Fibroblast of lung (primary cell): ENCODE measurements around the gene LMF1. TPM values are rescaled to one million over a fixed set of nuclear protein-coding genes. Genes with fewer than 3 reads are reported as not detected.
"Not testable (repeated sequence)": the region's sequence is repeated elsewhere in the genome, so short reads cannot be mapped to it uniquely, and the experiment has no call there.

Source experiments
- DNase-seq, 2 donors: peaks; one replicate each; pipeline versions ENCODE4 v3.0.0 to v3.0.0-alpha.2; 2010; ENCODE audit warnings: low read depth in 2 of 2
- H2AFZ ChIP-seq: 2 replicates; pipeline ENCODE4 v1.5.1; 2012; ENCODE audit warnings: low read length, control low read depth, inconsistent platforms
- H3K27ac ChIP-seq: 2 replicates; pipeline ENCODE4 v1.5.1; 2011; ENCODE audit warnings: low read length, control low read depth; ENCODE audit not compliant: insufficient read depth
- H3K27me3 ChIP-seq: 2 replicates; pipeline ENCODE4 v1.5.1; 2011; ENCODE audit warnings: mild to moderate bottlenecking, low read length; ENCODE audit not compliant: control insufficient read depth, insufficient read depth
- H3K36me3 ChIP-seq: 2 replicates; pipeline ENCODE4 v1.5.1; 2011; ENCODE audit warnings: low read length; ENCODE audit not compliant: control insufficient read depth, insufficient read depth
- H3K4me1 ChIP-seq: 2 replicates; pipeline ENCODE4 v1.5.1; 2011; ENCODE audit warnings: low read length; ENCODE audit not compliant: control insufficient read depth, insufficient read depth; ENCODE audit errors: extremely low read depth
- H3K4me2 ChIP-seq: 2 replicates; pipeline ENCODE4 v1.5.1; 2011; ENCODE audit warnings: low read length, control low read depth; ENCODE audit not compliant: insufficient read depth; ENCODE audit errors: extremely low read depth
- H3K4me3 ChIP-seq, 4 experiments: fragments of 200-600 bp in 1 of 4; sonication (generic) in 1 of 4; replicated peaks in 1 of 4; 2 replicates each; pipeline ENCODE4 v1.5.1; 2011 to 2016; ENCODE audit warnings: low read length in 4 of 4, low read depth in 3 of 4, mild to moderate bottlenecking in 3 of 4, control low read depth in 2 of 4, inconsistent platforms in 1 of 4, mixed read lengths in 1 of 4; ENCODE audit not compliant: insufficient read depth in 1 of 4; ENCODE audit errors: control extremely low read depth in 1 of 4
- H3K79me2 ChIP-seq: 2 replicates; pipeline ENCODE4 v1.5.1; 2012; ENCODE audit warnings: mild to moderate bottlenecking, low read length, inconsistent platforms; ENCODE audit not compliant: control insufficient read depth, insufficient read depth
- H3K9ac ChIP-seq: 2 replicates; pipeline ENCODE4 v1.5.1; 2011; ENCODE audit warnings: mild to moderate bottlenecking, low read length, control low read depth; ENCODE audit not compliant: insufficient read depth
- H3K9me3 ChIP-seq: 2 replicates; pipeline ENCODE4 v1.5.1; 2012; ENCODE audit warnings: low read depth, low read length; ENCODE audit not compliant: control insufficient read depth, insufficient read depth
- H4K20me1 ChIP-seq: 2 replicates; pipeline ENCODE4 v1.5.1; 2011; ENCODE audit warnings: low read length; ENCODE audit not compliant: control insufficient read depth, insufficient read depth; ENCODE audit errors: extremely low read depth
- CTCF ChIP-seq, 2 donors: IDR thresholded peaks in 1 of 2; conservative IDR thresholded peaks in 1 of 2; 1 replicate in 1 of 2; 2 replicates in 1 of 2; pipeline ENCODE4 v1.5.1; 2011 to 2012; ENCODE audit warnings: low read length in 2 of 2, control low read depth in 1 of 2, inconsistent platforms in 1 of 2, low read depth in 1 of 2, mild to moderate bottlenecking in 1 of 2
- EZH2 ChIP-seq: IDR thresholded peaks from 2 replicates; pipeline ENCODE4 v1.5.1; 2012; ENCODE audit warnings: low read length, control low read depth, mild to moderate bottlenecking; ENCODE audit errors: missing control alignments
- polyA plus RNA-seq, 2 donors: library from polyadenylated mRNA; depleted of rRNA in 1 of 2; stranded (reverse) in 1 of 2; unstranded in 1 of 2; fragments of >200 nt; gene quantifications; 2 replicates each; pipeline ENCODE4 v1.2.1, GENCODE V29; 2011 to 2012; ENCODE audit warnings: missing spikeins in 1 of 2
- total RNA-seq: library from RNA; depleted of rRNA; stranded (reverse); fragments of >200 nt; gene quantifications from 2 replicates; pipeline ENCODE4 v1.2.1, GENCODE V29; 2014

The LMF1 gene
- total and polyA plus RNA-seq, 2 donors (not counting 1 experiment from before 2014, with no cell fraction given), result 12.3 to 12.6 TPM

- Histone ChIP-seq H3K4me2 (no peak overlapping the region), H3K36me3 (no peaks in the 10 kb centered on the region), H3K79me2 (no peaks in the 10 kb centered on the region), H3K4me1 (no peaks in the 10 kb centered on the region), H3K27ac (no peak overlapping the region), H2AFZ (no peak overlapping the region), H3K27me3 (no peaks in the 10 kb centered on the region), H4K20me1 (no peaks in the 10 kb centered on the region), H3K4me3 (no peak overlapping the region), H3K9me3 (no peaks in the 10 kb centered on the region), H3K9ac (no peak overlapping the region)
- TF ChIP-seq CTCF (conservative IDR thresholded peaks at IDR 0.05 in 1 of 2, IDR thresholded peaks at IDR 0.05 in 1 of 2; ENCODE audit: low read depth in 1 of 2, low read length in 2 of 2) (no peak), EZH2 (no peak)
- no peak for DNase-seq
These were observed 109.9 kb downstream of the LMF1 start for GRCh38 chr16:860891-861290.

- H3K4me2 ChIP-seq, H4K20me1 ChIP-seq, H3K9ac ChIP-seq, DNase-seq, H3K27me3 ChIP-seq, H2AFZ ChIP-seq, H3K36me3 ChIP-seq, H3K79me2 ChIP-seq, H3K27ac ChIP-seq, H3K4me1 ChIP-seq, H3K4me3 ChIP-seq, H3K9me3 ChIP-seq: not testable (repeated sequence)
These were observed 111.8 kb downstream of the LMF1 start for GRCh38 chr16:858971-859370.

DNA sequence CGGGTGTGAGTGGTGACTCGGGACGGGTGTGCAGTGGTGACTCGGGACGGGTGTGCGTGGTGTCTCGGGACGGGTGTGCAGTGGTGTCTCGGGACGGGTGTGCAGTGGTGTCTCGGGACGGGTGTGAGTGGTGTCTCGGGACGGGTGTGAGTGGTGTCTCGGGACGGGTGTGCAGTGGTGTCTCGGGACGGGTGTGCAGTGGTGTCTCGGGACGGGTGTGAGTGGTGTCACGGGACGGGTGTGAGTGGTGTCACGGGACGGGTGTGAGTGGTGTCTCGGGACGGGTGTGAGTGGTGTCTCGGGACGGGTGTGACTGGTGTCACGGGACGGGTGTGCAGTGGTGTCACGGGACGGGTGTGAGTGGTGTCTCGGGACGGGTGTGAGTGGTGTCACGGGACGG lies 112.3 kb downstream of the LMF1 start:
- not testable (repeated sequence) for H3K9me3 ChIP-seq, H3K4me1 ChIP-seq, H3K4me2 ChIP-seq, H3K27me3 ChIP-seq, DNase-seq, H2AFZ ChIP-seq, H3K9ac ChIP-seq, H3K36me3 ChIP-seq, H4K20me1 ChIP-seq, H3K4me3 ChIP-seq, H3K79me2 ChIP-seq, H3K27ac ChIP-seq

GRCh38 chr16:856811-857210 lies 114.0 kb downstream of the LMF1 start:
- no peak overlapping the region for H3K27ac ChIP-seq
- no peaks in the 10 kb centered on the region for H3K9me3 ChIP-seq
- no peak overlapping the region for H3K9ac ChIP-seq
- no peak overlapping the region for H3K4me2 ChIP-seq
- no peak overlapping the region for H3K4me3 ChIP-seq
- no peak overlapping the region for H2AFZ ChIP-seq
- no peaks in the 10 kb centered on the region for H3K79me2 ChIP-seq
- H3K4me1 ChIP-seq, result no peaks in the 10 kb centered on the region
- no peaks in the 10 kb centered on the region for H3K36me3 ChIP-seq
- no peaks in the 10 kb centered on the region for H4K20me1 ChIP-seq
- no peak for TF ChIP-seq EZH2
- TF ChIP-seq CTCF (conservative IDR thresholded peaks at IDR 0.05 in 1 of 2, IDR thresholded peaks at IDR 0.05 in 1 of 2; ENCODE audit: low read depth in 1 of 2, low read length in 2 of 2), result no peak
- no peaks in the 10 kb centered on the region for H3K27me3 ChIP-seq
- DNase-seq, result no peak
